HepG2 (cell line): Measurements from ENCODE around the gene ZBTB47. TPM values are rescaled to one million over a fixed set of nuclear protein-coding genes. Genes with fewer than 3 reads are reported as not detected.

Source experiments
- ATAC-seq: fragments of 200-7000 bp; cut with Tn5 transposase; 3 replicates; pipeline ENCODE4 v1.9.1; 2020; ENCODE audit warnings: mild to moderate bottlenecking, moderate library complexity
- BruUV-seq: library from RNA; stranded (reverse); fragments of 400-500 nt; replicated peaks from 2 replicates; lab custom pipeline; 2021; lab: Mats Ljungman, UMichigan
- CTCF ChIA-PET: fragments of 300-600 bp; formaldehyde crosslinking; extraction: SDS; loops from one replicate; lab custom pipeline; 2021; ENCODE audit warnings: low total read pairs, inconsistent platforms, low intra/inter-chr PET ratio; lab: Yijun Ruan, JAX
- POLR2A ChIA-PET: fragments of 350-600 bp; sonication (Branson Sonifier 250); formaldehyde crosslinking; loops from one replicate; lab custom pipeline; 2020; ENCODE audit warnings: antibody characterized with exemption, inconsistent platforms; lab: Yijun Ruan, JAX
- DNase-seq: peaks from one replicate; pipeline ENCODE4 v3.0.0-alpha.2; 2015; ENCODE audit warnings: low spot score
- FAIRE-seq: peaks from 3 replicates; lab custom pipeline; 2011; peaks lifted over from hg19 to GRCh38; lab: Jason Lieb, UNC
- H2AFZ ChIP-seq: one replicate; pipeline ENCODE4 v1.6.1; 2011; ENCODE audit warnings: low read length, inconsistent platforms
- H3K27ac ChIP-seq: fragments of 300-600 bp; 3 replicates; pipeline ENCODE4 v1.8.0; 2011; ENCODE audit warnings: mixed run types, mild to moderate bottlenecking, mixed read lengths, low read length, inconsistent platforms; ENCODE audit not compliant: insufficient read depth; ENCODE audit errors: extremely low read length
- H3K27me3 ChIP-seq, 2 experiments: fragments of 200-600 bp in 1 of 2; 2 replicates in 1 of 2; 3 replicates in 1 of 2; pipeline versions ENCODE4 v1.6.0 to v1.8.0; 2011; ENCODE audit warnings: low read length in 2 of 2, mild to moderate bottlenecking in 2 of 2, moderate library complexity in 2 of 2, inconsistent platforms in 1 of 2; ENCODE audit not compliant: insufficient read depth in 2 of 2, control insufficient read depth in 1 of 2
- H3K36me3 ChIP-seq, 2 experiments: fragments of 200-600 bp in 1 of 2; replicated peaks in 1 of 2; 2 replicates in 1 of 2; 3 replicates in 1 of 2; pipeline versions ENCODE4 v1.5.1 to v1.8.0; 2011; ENCODE audit warnings: low read length in 2 of 2, inconsistent platforms in 1 of 2; ENCODE audit not compliant: insufficient read depth in 2 of 2, control insufficient read depth in 1 of 2
- H3K4me1 ChIP-seq: 2 replicates; pipeline ENCODE4 v1.5.1; 2012; ENCODE audit warnings: low read length, inconsistent platforms; ENCODE audit not compliant: insufficient read depth
- H3K4me2 ChIP-seq: 2 replicates; pipeline ENCODE4 v1.6.0; 2011; ENCODE audit warnings: low read depth, low read length, inconsistent platforms
- H3K4me3 ChIP-seq, 3 experiments: fragments of 200-600 bp in 1 of 3; sonication (generic), shearing (Covaris generic) in 1 of 3; replicated peaks in 1 of 3; 2 replicates each; pipeline ENCODE4 v1.5.1; 2011 to 2016; ENCODE audit warnings: low read length in 3 of 3, inconsistent platforms in 2 of 3, low read depth in 2 of 3, mild to moderate bottlenecking in 2 of 3, control low read depth in 1 of 3, mixed read lengths in 1 of 3; ENCODE audit not compliant: insufficient read depth in 1 of 3
- H3K79me2 ChIP-seq: one replicate; pipeline ENCODE4 v1.6.1; 2011; ENCODE audit warnings: low read length, inconsistent platforms; ENCODE audit not compliant: insufficient read depth
- H3K9ac ChIP-seq: 2 replicates; pipeline ENCODE4 v1.6.0; 2011; ENCODE audit warnings: mild to moderate bottlenecking, low read depth, low read length, inconsistent platforms; ENCODE audit not compliant: insufficient read depth
- H3K9me3 ChIP-seq: 2 replicates; pipeline ENCODE4 v1.5.1; 2012; ENCODE audit warnings: mild to moderate bottlenecking, low read length
- H4K20me1 ChIP-seq: 2 replicates; pipeline ENCODE4 v1.6.0; 2011; ENCODE audit warnings: inconsistent platforms, mild to moderate bottlenecking, low read length, moderate library complexity; ENCODE audit not compliant: insufficient read depth
- AGO1 ChIP-seq: fragments of 200-400 bp; formaldehyde crosslinking; IDR thresholded peaks from 2 replicates; pipeline ENCODE4 v1.6.1; 2017; ENCODE audit warnings: mild to moderate bottlenecking, low read depth, low read length, moderate library complexity; ENCODE audit not compliant: poor library complexity, severe bottlenecking
- CHD4 ChIP-seq: fragments of 200-600 bp; sonication (generic); IDR thresholded peaks from 2 replicates; pipeline ENCODE4 v1.7.0; 2017; ENCODE audit warnings: mild to moderate bottlenecking, low read length, borderline replicate concordance
- GRHL1 ChIP-seq: sonication (generic); formaldehyde crosslinking; conservative IDR thresholded peaks from 2 replicates; pipeline ENCODE4 v1.8.0; 2022; ENCODE audit warnings: missing genetic modification reagents
- MAFK ChIP-seq, 2 experiments: IDR thresholded peaks in 1 of 2; conservative IDR thresholded peaks in 1 of 2; 2 replicates each; pipeline ENCODE4 v1.6.1; 2011; ENCODE audit warnings: improper control_type of control experiment in 2 of 2, low read length in 2 of 2
- NFATC3 ChIP-seq: sonication (generic); formaldehyde crosslinking; IDR thresholded peaks from 2 replicates; pipeline ENCODE4 v1.5.1; 2020; ENCODE audit warnings: mild to moderate bottlenecking, missing genetic modification reagents
- PRDM10 ChIP-seq: sonication (generic); formaldehyde crosslinking; IDR thresholded peaks from 2 replicates; pipeline ENCODE4 v1.4.0; 2020; ENCODE audit warnings: low read depth, missing genetic modification reagents
- TGIF2 ChIP-seq: IDR thresholded peaks from 2 replicates; pipeline ENCODE4 v1.6.1; 2016; ENCODE audit warnings: control low read depth, missing compliant biosample characterization
- ZGPAT ChIP-seq: IDR thresholded peaks from 2 replicates; pipeline ENCODE4 v1.6.1; 2016; ENCODE audit warnings: mild to moderate bottlenecking
- ZNF772 ChIP-seq: sonication (generic); formaldehyde crosslinking; IDR thresholded peaks from 2 replicates; pipeline ENCODE4 v1.5.0; 2020; ENCODE audit warnings: mild to moderate bottlenecking, missing genetic modification reagents
- ZNF776 ChIP-seq: sonication (generic); formaldehyde crosslinking; IDR thresholded peaks from 2 replicates; pipeline ENCODE4 v1.4.0; 2020; ENCODE audit warnings: mild to moderate bottlenecking, missing genetic modification reagents
- WGBS: methylation state at CpG from one replicate; pipeline ENCODE4 v1.1.6; 2017; ENCODE audit warnings: low lambda C conversion rate; 5-methylcytosine and 5-hydroxymethylcytosine counted together
- in situ Hi-C: cut with HindIII; loops from 2 replicates; pipeline ENCODE4 v1.10.0; 2017; ENCODE audit warnings: low pct_unique_long_range_greater_than_20kb; ENCODE audit not compliant: extremely low pct_ligation_motif_present
- intact Hi-C: fragments of 100-400 bp; cut with micrococcal nuclease; formaldehyde crosslinking; loops from one replicate; pipeline ENCODE4 v1.10.0; 2022; ENCODE audit not compliant: unreplicated experiment
- polyA plus RNA-seq, 8 experiments: library from polyadenylated mRNA; depleted of rRNA in 3 of 8; stranded (reverse) in 7 of 8; unstranded in 1 of 8; fragments of >200 nt; fragmentation: Illumina TruSeq in 4 of 8; extraction: Trizol in 4 of 8; gene quantifications; 2 replicates each; pipeline versions ENCODE4 v1.2.1 to v1.2.3, GENCODE V29; 2011 to 2016; ENCODE audit warnings: low read depth in 4 of 8, missing spikeins in 1 of 8, mixed read lengths in 1 of 8; ENCODE audit not compliant: insufficient read depth in 1 of 8
- total RNA-seq, 5 experiments: library from RNA; depleted of rRNA; stranded (reverse); fragments of >200 nt; fragmentation: Illumina TruSeq; extraction: Trizol; gene quantifications; 2 replicates each; pipeline ENCODE4 v1.2.3, GENCODE V29; 2016; ENCODE audit warnings: low read depth in 1 of 5

ZBTB47 gene
- total and polyA plus RNA-seq, 2 of the 13 experiments (the other 11 are each of a cell fraction or from before 2014, with no cell fraction given), result 1.5 to 3.1 TPM

GRCh38 chr3:42672515-42672914 lies 19.0 kb downstream of the ZBTB47 start:
- no peak overlapping the region for H2AFZ ChIP-seq
- TF ChIP-seq ZGPAT (no peak), ZNF772 (no peak), CHD4 (no peak), TGIF2 (CRISPR knock-in tag) (no peak)
- ChIA-PET POLR2A (no interaction called here), CTCF (no interaction called here)
- H3K4me2 ChIP-seq, result no peak overlapping the region
- intact Hi-C loops (no loop called here), in situ Hi-C loops (no loop called here)
- BruUV-seq, result no TSS peak
- no peaks in the 10 kb centered on the region for H3K79me2 ChIP-seq
- no peaks in the 10 kb centered on the region for H3K4me1 ChIP-seq
- WGBS, result 3% methylated on average over 1 of the region's 1 CpG
- no peak overlapping the region for H3K4me3 ChIP-seq
- DNase-seq (no peak), ATAC-seq (no peak), FAIRE-seq (no peak)
- no peak overlapping the region for H3K27ac ChIP-seq
- no peaks in the 10 kb centered on the region for H3K27me3 ChIP-seq
- H3K9ac ChIP-seq, result no peak overlapping the region
- H3K9me3 ChIP-seq, result no peaks in the 10 kb centered on the region
- H4K20me1 ChIP-seq, result no peaks in the 10 kb centered on the region
- no peaks in the 10 kb centered on the region for H3K36me3 ChIP-seq

- H3K4me1 ChIP-seq, result no peaks in the 10 kb centered on the region
- DNase-seq (no peak), FAIRE-seq (no peak), ATAC-seq (no peak)
- no peak for TF ChIP-seq ZNF776
- no peak for TF ChIP-seq MAFK (conservative IDR thresholded peaks at IDR 0.05 in 1 of 2, IDR thresholded peaks at IDR 0.05 in 1 of 2; ENCODE audit: low read length in 2 of 2)
- TF ChIP-seq PRDM10 (CRISPR knock-in tag), result no peak
- TF ChIP-seq GRHL1 (CRISPR knock-in tag), result no peak
- TF ChIP-seq AGO1, result no peak
- no peak for TF ChIP-seq NFATC3 (CRISPR knock-in tag)
- H3K79me2 ChIP-seq, result no peaks in the 10 kb centered on the region
- POLR2A ChIA-PET, result no interaction called here
- no peak overlapping the region for H3K27ac ChIP-seq
- no peak overlapping the region for H3K4me3 ChIP-seq
- intact Hi-C loops, result no loop called here
- no peak overlapping the region for H3K9ac ChIP-seq
- in situ Hi-C loops, result no loop called here
- H3K27me3 ChIP-seq, result no peaks in the 10 kb centered on the region
- no peaks in the 10 kb centered on the region for H3K9me3 ChIP-seq
- CTCF ChIA-PET, result no interaction called here
- H3K36me3 ChIP-seq, result no peaks in the 10 kb centered on the region
- no TSS peak for BruUV-seq
- no peak overlapping the region for H2AFZ ChIP-seq
- H4K20me1 ChIP-seq, result no peaks in the 10 kb centered on the region
- H3K4me2 ChIP-seq, result no peak overlapping the region
These were observed 19.6 kb downstream of the ZBTB47 start for GRCh38 chr3:42673082-42673481.
